K562 (cell line): Measurements from ENCODE around the gene CRPPA. TPM values are rescaled to one million over a fixed set of nuclear protein-coding genes. Genes with fewer than 3 reads are reported as not detected.
A peak's percentile ranks its signal among the peaks of the same experiment; 100 is the strongest.

ENCODE experiments used
- DNMT1 ChIP-seq: fragments of 450-650 bp; IDR thresholded peaks from 2 replicates; pipeline ENCODE4 v1.6.1; 2016; ENCODE audit warnings: antibody characterized with exemption, mild to moderate bottlenecking
- LEF1 ChIP-seq: fragments of 450-650 bp; IDR thresholded peaks from 2 replicates; pipeline ENCODE4 v1.6.1; 2016; ENCODE audit warnings: mild to moderate bottlenecking
- MCM7 ChIP-seq, 2 experiments: fragments of 450-650 bp; IDR thresholded peaks; 2 replicates each; pipeline ENCODE4 v1.6.1; 2016 to 2018
- MTA1 ChIP-seq: fragments of 450-650 bp; IDR thresholded peaks from 2 replicates; pipeline ENCODE4 v1.6.1; 2017; ENCODE audit warnings: borderline replicate concordance
- NFE2 ChIP-seq: IDR thresholded peaks from 2 replicates; pipeline ENCODE4 v1.6.1; 2014; ENCODE audit warnings: antibody characterized with exemption, low read depth
- PHF20 ChIP-seq: fragments of 450-650 bp; IDR thresholded peaks from 2 replicates; pipeline ENCODE4 v1.6.1; 2018; ENCODE audit not compliant: partially characterized antibody
- PPARD ChIP-seq: fragments of 250-450 bp; sonication (Bioruptor Pico); IDR thresholded peaks from 2 replicates; pipeline ENCODE4 v1.8.0; 2022; ENCODE audit warnings: inconsistent platforms, mild to moderate bottlenecking, moderate library complexity
- SAFB2 ChIP-seq: fragments of 200-400 bp; formaldehyde crosslinking; IDR thresholded peaks from 2 replicates; pipeline ENCODE4 v1.6.1; 2018; ENCODE audit warnings: borderline replicate concordance, low read length, low read depth, moderate library complexity; ENCODE audit not compliant: severe bottlenecking
- XRCC3 ChIP-seq: fragments of 450-650 bp; IDR thresholded peaks from 2 replicates; pipeline ENCODE4 v1.6.1; 2017; ENCODE audit warnings: mild to moderate bottlenecking, moderate library complexity
- ZKSCAN3 ChIP-seq: fragments of 250-450 bp; sonication (Bioruptor Pico); IDR thresholded peaks from 2 replicates; pipeline ENCODE4 v1.4.0; 2020
- ZNF77 ChIP-seq: fragments of 250-450 bp; sonication (Bioruptor Pico); IDR thresholded peaks from 2 replicates; pipeline ENCODE4 v1.5.0; 2020
- ZNF785 ChIP-seq: fragments of 250-450 bp; sonication (Bioruptor Pico); IDR thresholded peaks from 2 replicates; pipeline ENCODE4 v1.4.0; 2020; ENCODE audit warnings: mild to moderate bottlenecking
- ZSCAN32 ChIP-seq: fragments of 450-650 bp; formaldehyde crosslinking; IDR thresholded peaks from 2 replicates; pipeline ENCODE4 v1.4.0; 2020; ENCODE audit warnings: mild to moderate bottlenecking, moderate library complexity
- polyA plus RNA-seq, 8 experiments: library from polyadenylated mRNA; depleted of rRNA in 4 of 8; stranded (reverse) in 5 of 8; unstranded in 3 of 8; fragments of >200 nt; fragmentation: Nextera tagmentation in 2 of 8; fragmentation: Illumina TruSeq in 1 of 8; extraction: Ambion mirVana in 2 of 8; extraction: Trizol in 1 of 8; gene quantifications; 2 replicates each; pipeline versions ENCODE4 v1.2.1 to v1.2.3, GENCODE V29; 2011 to 2014; ENCODE audit warnings: inconsistent platforms in 1 of 8, missing spikeins in 1 of 8
- total RNA-seq, 7 experiments: library from RNA; depleted of rRNA in 6 of 7; stranded (reverse); fragments of >200 nt in 6 of 7; fragmentation: Illumina TruSeq in 2 of 7; extraction: Trizol in 2 of 7; gene quantifications; 2 replicates each; pipeline versions ENCODE4 v1.2.1 to v1.2.3, GENCODE V29; 2011 to 2021; ENCODE audit warnings: low replicate concordance in 1 of 7
- TF ChIP-seq, protein P1 (sequence below), 3 experiments: fragments of 200-800 bp in 1 of 3; sonication (Bioruptor generic) in 1 of 3; sonication (generic) in 1 of 3; formaldehyde crosslinking in 1 of 3; IDR thresholded peaks; 2 replicates each; pipeline versions ENCODE4 v1.6.1 to v1.8.0; 2016 to 2022; ENCODE audit warnings: mild to moderate bottlenecking in 2 of 3, missing compliant biosample characterization in 2 of 3, missing genetic modification characterization in 2 of 3, missing genetic modification reagents in 1 of 3
- TF ChIP-seq, protein P2 (sequence below): sonication (generic); formaldehyde crosslinking; IDR thresholded peaks from 2 replicates; pipeline ENCODE4 v1.8.1; 2023; ENCODE audit warnings: missing genetic modification reagents, mild to moderate bottlenecking, borderline replicate concordance
- TF ChIP-seq, protein P3 (sequence below): sonication (generic); formaldehyde crosslinking; IDR thresholded peaks from 2 replicates; pipeline ENCODE4 v1.8.0; 2022; ENCODE audit warnings: missing genetic modification reagents, mild to moderate bottlenecking, borderline replicate concordance
- TF ChIP-seq, protein P4 (sequence below), 2 experiments: fragments of 250-450 bp in 1 of 2; fragments of 450-650 bp in 1 of 2; sonication (Bioruptor Pico) in 1 of 2; IDR thresholded peaks; 2 replicates each; pipeline versions ENCODE4 v1.6.1 to v1.8.0; 2016 to 2021; ENCODE audit warnings: mild to moderate bottlenecking in 2 of 2, moderate library complexity in 2 of 2, missing compliant biosample characterization in 1 of 2, missing genetic modification characterization in 1 of 2
- TF ChIP-seq, protein P5 (sequence below): sonication (generic); formaldehyde crosslinking; IDR thresholded peaks from 2 replicates; pipeline ENCODE4 v1.8.0; 2022; ENCODE audit warnings: mild to moderate bottlenecking, missing genetic modification reagents
- TF ChIP-seq, protein P6 (sequence below): fragments of 450-650 bp; conservative IDR thresholded peaks from 2 replicates; pipeline ENCODE4 v1.6.1; 2016; ENCODE audit warnings: missing genetic modification characterization, low read depth, mild to moderate bottlenecking, missing compliant biosample characterization, moderate library complexity

The CRPPA gene
- total and polyA plus RNA-seq, 9 of the 15 experiments (the other 6 are each of a cell fraction or from before 2014, with no cell fraction given) = 3.9 to 14.4 (median 7.8) TPM

DNA sequence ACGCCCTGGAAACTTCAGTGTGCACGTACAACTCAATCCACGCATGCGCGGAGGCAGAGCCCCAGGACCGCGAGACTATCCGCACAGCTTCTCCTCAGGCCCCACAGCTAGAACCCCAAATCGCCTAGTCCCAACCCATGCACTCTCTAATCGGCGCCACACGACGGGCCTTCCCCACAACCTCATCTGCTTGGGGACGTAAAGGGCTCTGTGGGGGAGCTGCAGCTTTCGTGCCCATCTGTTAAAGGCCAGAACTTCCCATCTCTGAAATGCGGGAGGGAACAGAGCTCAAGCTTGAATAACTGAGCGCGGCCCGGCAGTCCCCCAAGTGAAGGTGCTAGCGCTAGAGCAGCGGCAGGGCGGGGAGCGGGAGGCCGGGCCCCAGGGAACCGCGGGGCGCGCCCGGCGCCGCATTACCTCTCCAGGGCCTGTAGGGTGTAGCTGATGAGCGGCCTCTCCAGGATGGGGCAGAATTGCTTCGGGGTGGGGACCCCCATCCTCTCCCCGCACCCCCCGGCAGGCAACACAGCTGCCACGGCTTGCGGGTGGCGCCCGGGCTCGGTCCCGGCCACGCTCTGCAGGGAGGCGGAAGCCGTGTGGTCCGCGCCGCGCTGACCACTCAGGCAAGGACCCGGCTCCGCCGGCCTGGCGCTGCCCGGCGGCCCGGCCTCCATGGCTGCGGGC is 547 bp downstream of the CRPPA start (continued):
- TF ChIP-seq, protein P1, sequence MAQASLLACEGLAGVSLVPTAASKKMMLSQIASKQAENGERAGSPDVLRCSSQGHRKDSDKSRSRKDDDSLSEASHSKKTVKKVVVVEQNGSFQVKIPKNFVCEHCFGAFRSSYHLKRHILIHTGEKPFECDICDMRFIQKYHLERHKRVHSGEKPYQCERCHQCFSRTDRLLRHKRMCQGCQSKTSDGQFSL (CRISPR knock-in tag; IDR thresholded peaks at IDR 0.05) = peak; percentile 74
- TF ChIP-seq, protein P1 (tag; IDR thresholded peaks at IDR 0.05) = peak in 1 of 2 experiments; percentile 29; a peak in 1 of 4 replicates
- TF ChIP-seq, protein P2, sequence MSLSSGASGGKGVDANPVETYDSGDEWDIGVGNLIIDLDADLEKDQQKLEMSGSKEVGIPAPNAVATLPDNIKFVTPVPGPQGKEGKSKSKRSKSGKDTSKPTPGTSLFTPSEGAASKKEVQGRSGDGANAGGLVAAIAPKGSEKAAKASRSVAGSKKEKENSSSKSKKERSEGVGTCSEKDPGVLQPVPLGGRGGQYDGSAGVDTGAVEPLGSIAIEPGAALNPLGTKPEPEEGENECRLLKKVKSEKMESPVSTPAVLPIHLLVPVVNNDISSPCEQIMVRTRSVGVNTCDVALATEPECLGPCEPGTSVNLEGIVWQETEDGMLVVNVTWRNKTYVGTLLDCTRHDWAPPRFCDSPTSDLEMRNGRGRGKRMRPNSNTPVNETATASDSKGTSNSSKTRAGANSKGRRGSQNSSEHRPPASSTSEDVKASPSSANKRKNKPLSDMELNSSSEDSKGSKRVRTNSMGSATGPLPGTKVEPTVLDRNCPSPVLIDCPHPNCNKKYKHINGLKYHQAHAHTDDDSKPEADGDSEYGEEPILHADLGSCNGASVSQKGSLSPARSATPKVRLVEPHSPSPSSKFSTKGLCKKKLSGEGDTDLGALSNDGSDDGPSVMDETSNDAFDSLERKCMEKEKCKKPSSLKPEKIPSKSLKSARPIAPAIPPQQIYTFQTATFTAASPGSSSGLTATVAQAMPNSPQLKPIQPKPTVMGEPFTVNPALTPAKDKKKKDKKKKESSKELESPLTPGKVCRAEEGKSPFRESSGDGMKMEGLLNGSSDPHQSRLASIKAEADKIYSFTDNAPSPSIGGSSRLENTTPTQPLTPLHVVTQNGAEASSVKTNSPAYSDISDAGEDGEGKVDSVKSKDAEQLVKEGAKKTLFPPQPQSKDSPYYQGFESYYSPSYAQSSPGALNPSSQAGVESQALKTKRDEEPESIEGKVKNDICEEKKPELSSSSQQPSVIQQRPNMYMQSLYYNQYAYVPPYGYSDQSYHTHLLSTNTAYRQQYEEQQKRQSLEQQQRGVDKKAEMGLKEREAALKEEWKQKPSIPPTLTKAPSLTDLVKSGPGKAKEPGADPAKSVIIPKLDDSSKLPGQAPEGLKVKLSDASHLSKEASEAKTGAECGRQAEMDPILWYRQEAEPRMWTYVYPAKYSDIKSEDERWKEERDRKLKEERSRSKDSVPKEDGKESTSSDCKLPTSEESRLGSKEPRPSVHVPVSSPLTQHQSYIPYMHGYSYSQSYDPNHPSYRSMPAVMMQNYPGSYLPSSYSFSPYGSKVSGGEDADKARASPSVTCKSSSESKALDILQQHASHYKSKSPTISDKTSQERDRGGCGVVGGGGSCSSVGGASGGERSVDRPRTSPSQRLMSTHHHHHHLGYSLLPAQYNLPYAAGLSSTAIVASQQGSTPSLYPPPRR (CRISPR knock-in tag) = no peak
- TF ChIP-seq PPARD (CRISPR knock-in tag) (no peak), SAFB2 (no peak), PHF20 (peak; percentile 11), ZNF785 (no peak), MCM7 (IDR thresholded peaks at IDR 0.05) (no peak), MTA1 (0 out of 2 replicates have a peak, but pooled peaks have one; percentile 39), ZNF77 (CRISPR knock-in tag) (no peak), ZSCAN32 (CRISPR knock-in tag) (no peak; the same call in 1 of the 2 replicates), NFE2 (no peak), LEF1 (peak; percentile 52), XRCC3 (no peak), ZKSCAN3 (no peak), DNMT1 (no peak)
- TF ChIP-seq, protein P3, sequence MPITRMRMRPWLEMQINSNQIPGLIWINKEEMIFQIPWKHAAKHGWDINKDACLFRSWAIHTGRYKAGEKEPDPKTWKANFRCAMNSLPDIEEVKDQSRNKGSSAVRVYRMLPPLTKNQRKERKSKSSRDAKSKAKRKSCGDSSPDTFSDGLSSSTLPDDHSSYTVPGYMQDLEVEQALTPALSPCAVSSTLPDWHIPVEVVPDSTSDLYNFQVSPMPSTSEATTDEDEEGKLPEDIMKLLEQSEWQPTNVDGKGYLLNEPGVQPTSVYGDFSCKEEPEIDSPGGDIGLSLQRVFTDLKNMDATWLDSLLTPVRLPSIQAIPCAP (CRISPR knock-in tag) = no peak; the same call in 1 of the 2 replicates
- TF ChIP-seq, protein P4, sequence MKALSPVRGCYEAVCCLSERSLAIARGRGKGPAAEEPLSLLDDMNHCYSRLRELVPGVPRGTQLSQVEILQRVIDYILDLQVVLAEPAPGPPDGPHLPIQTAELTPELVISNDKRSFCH (CRISPR knock-in tag; IDR thresholded peaks at IDR 0.05) = no peak
- TF ChIP-seq, protein P4 (tag; IDR thresholded peaks at IDR 0.05) = no peak
- TF ChIP-seq, protein P5, sequence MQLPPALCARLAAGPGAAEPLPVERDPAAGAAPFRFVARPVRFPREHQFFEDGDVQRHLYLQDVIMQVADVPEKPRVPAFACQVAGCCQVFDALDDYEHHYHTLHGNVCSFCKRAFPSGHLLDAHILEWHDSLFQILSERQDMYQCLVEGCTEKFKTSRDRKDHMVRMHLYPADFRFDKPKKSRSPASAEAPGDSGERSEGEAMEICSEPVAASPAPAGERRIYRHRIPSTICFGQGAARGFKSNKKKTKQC = peak; percentile 74; the same call in 1 of the 2 replicates
- TF ChIP-seq, protein P6, sequence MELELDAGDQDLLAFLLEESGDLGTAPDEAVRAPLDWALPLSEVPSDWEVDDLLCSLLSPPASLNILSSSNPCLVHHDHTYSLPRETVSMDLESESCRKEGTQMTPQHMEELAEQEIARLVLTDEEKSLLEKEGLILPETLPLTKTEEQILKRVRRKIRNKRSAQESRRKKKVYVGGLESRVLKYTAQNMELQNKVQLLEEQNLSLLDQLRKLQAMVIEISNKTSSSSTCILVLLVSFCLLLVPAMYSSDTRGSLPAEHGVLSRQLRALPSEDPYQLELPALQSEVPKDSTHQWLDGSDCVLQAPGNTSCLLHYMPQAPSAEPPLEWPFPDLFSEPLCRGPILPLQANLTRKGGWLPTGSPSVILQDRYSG (tag) = no peak
